Measurements from ENCODE around the gene C1orf159.
"Not testable (repeated sequence)": the region's sequence is repeated elsewhere in the genome, so short reads cannot be mapped to it uniquely, and the experiment has no call there.

The C1orf159 gene

GRCh38 chr1:1149416-1149815 lies 33.5 kb upstream of the C1orf159 start:
- H3K4me3 ChIP-seq (ENCODE audit: low read length) = no peak overlapping the region
- H3K27ac ChIP-seq (ENCODE audit: low read depth, low read length) = no peak overlapping the region
- no peaks in the 10 kb centered on the region for H3K4me1 ChIP-seq (ENCODE audit: insufficient read depth, low read length)
- H3K9me3 ChIP-seq (ENCODE audit: insufficient read depth, low read depth, low read length) = peaks cover 6% of the 10 kb centered on the region; the same call in 1 of the 2 replicates
- no peaks in the 10 kb centered on the region; the same call in 1 of the 2 replicates for H3K27me3 ChIP-seq (ENCODE audit: insufficient read depth, low read length)
- no peak overlapping the region for H3K9ac ChIP-seq (ENCODE audit: low read depth, low read length)
- WGBS = 92% methylated on average over 15 of the region's 15 CpGs
- H3K36me3 ChIP-seq (ENCODE audit: insufficient read depth, low read length) = no peaks in the 10 kb centered on the region

GRCh38 chr1:1148569-1148968 lies 32.7 kb upstream of the C1orf159 start:
- Histone ChIP-seq H3K36me3 (ENCODE audit: insufficient read depth, low read length) (no peaks in the 10 kb centered on the region), H3K9me3 (ENCODE audit: insufficient read depth, low read depth, low read length) (peaks cover 6% of the 10 kb centered on the region; the same call in 1 of the 2 replicates), H3K27ac (ENCODE audit: low read depth, low read length) (no peak overlapping the region), H3K9ac (ENCODE audit: low read depth, low read length) (no peak overlapping the region), H3K4me1 (ENCODE audit: insufficient read depth, low read length) (no peaks in the 10 kb centered on the region), H3K27me3 (ENCODE audit: insufficient read depth, low read length) (no peaks in the 10 kb centered on the region; the same call in 1 of the 2 replicates), H3K4me3 (ENCODE audit: low read length) (no peak overlapping the region)
- 85% methylated on average over 24 of the region's 24 CpGs for WGBS

- no peaks in the 10 kb centered on the region for H3K4me1 ChIP-seq (ENCODE audit: insufficient read depth, low read length)
- no peak overlapping the region for H3K27ac ChIP-seq (ENCODE audit: low read depth, low read length)
- 95% methylated on average over 13 of the region's 13 CpGs for WGBS
- no peaks in the 10 kb centered on the region for H3K36me3 ChIP-seq (ENCODE audit: insufficient read depth, low read length)
- peaks cover 4% of the 10 kb centered on the region; the same call in 1 of the 2 replicates for H3K9me3 ChIP-seq (ENCODE audit: insufficient read depth, low read depth, low read length)
- H3K27me3 ChIP-seq (ENCODE audit: insufficient read depth, low read length) = no peaks in the 10 kb centered on the region; the same call in 1 of the 2 replicates
- H3K9ac ChIP-seq (ENCODE audit: low read depth, low read length) = no peak overlapping the region
- H3K4me3 ChIP-seq (ENCODE audit: low read length) = no peak overlapping the region
Observed at GRCh38 chr1:1148061-1148460, 32.2 kb upstream of the C1orf159 start.

DNA sequence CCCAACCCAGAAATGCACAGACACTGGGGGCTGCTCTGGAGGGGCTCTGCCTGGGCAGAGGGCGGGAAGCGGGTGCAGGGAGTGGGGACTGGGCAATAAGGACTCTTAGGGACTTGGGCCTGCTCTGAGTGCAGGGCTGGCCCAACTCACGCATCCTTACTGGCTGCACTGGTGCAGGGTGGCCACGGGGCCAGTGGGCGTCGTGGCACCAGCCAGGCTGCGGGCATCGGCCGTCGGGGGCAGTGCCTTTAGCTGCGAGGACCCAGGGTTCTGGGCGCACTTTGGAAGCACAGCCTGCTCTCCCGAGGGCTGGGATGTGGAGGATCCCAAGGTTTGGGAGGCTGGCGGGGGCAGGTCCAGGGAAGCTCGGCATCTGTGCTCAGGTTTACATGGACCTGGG lies 30.7 kb upstream of the C1orf159 start:
- no peaks in the 10 kb centered on the region; the same call in 1 of the 2 replicates for H3K27me3 ChIP-seq (ENCODE audit: insufficient read depth, low read length)

DNA sequence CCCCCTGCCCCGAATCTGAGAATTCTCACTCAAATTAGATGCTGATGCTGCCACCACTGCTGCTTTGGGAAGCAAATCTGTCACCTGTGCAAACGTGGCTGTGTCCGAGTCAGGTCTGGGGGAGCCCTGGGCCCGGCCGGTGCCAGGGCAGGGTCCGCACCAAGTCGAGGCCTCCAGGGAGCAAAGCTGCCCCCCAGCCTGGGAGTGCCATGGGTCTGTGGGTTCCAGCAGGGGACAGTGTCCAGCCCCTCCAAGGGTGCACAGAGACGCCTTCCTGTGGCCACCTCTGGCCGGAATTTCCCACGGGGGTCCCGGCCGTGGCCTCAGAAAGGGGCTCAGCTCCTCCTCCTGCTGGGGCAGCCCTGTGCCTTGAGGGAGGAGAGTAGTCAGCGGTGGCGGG lies 30.1 kb upstream of the C1orf159 start:
- no peak overlapping the region for H3K4me3 ChIP-seq (ENCODE audit: low read length)
- no peaks in the 10 kb centered on the region for H3K4me1 ChIP-seq (ENCODE audit: insufficient read depth, low read length)
- 92% methylated on average over 14 of the region's 14 CpGs for WGBS
- H3K9me3 ChIP-seq (ENCODE audit: insufficient read depth, low read depth, low read length) = no peaks in the 10 kb centered on the region
- no peak overlapping the region for H3K27ac ChIP-seq (ENCODE audit: low read depth, low read length)
- no peak overlapping the region for H3K9ac ChIP-seq (ENCODE audit: low read depth, low read length)
- H3K27me3 ChIP-seq (ENCODE audit: insufficient read depth, low read length) = no peaks in the 10 kb centered on the region; the same call in 1 of the 2 replicates
- H3K36me3 ChIP-seq (ENCODE audit: insufficient read depth, low read length) = no peaks in the 10 kb centered on the region

More for the DNA sequence above, 30.7 kb upstream of the C1orf159 start:
- Histone ChIP-seq H3K9ac (ENCODE audit: low read depth, low read length) (no peak overlapping the region), H3K36me3 (ENCODE audit: insufficient read depth, low read length) (no peaks in the 10 kb centered on the region), H3K9me3 (ENCODE audit: insufficient read depth, low read depth, low read length) (no peaks in the 10 kb centered on the region), H3K4me1 (ENCODE audit: insufficient read depth, low read length) (no peaks in the 10 kb centered on the region), H3K4me3 (ENCODE audit: low read length) (no peak overlapping the region), H3K27ac (ENCODE audit: low read depth, low read length) (no peak overlapping the region)
- WGBS = 93% methylated on average over 15 of the region's 15 CpGs

- Histone ChIP-seq H3K4me3 (ENCODE audit: low read length) (no peak overlapping the region), H3K27me3 (ENCODE audit: insufficient read depth, low read length) (no peaks in the 10 kb centered on the region; the same call in 1 of the 2 replicates), H3K4me1 (ENCODE audit: insufficient read depth, low read length) (no peaks in the 10 kb centered on the region), H3K36me3 (ENCODE audit: insufficient read depth, low read length) (no peaks in the 10 kb centered on the region), H3K9me3 (ENCODE audit: insufficient read depth, low read depth, low read length) (no peaks in the 10 kb centered on the region), H3K9ac (ENCODE audit: low read depth, low read length) (no peak overlapping the region), H3K27ac (ENCODE audit: low read depth, low read length) (no peak overlapping the region)
- 91% methylated on average over 9 of the region's 9 CpGs for WGBS
Observed at GRCh38 chr1:1145547-1145914, 29.6 kb upstream of the C1orf159 start.

GRCh38 chr1:1144843-1145546 lies 29.1 kb upstream of the C1orf159 start:
- 90% methylated on average over 32 of the region's 32 CpGs for WGBS
- Histone ChIP-seq H3K36me3 (ENCODE audit: insufficient read depth, low read length) (no peaks in the 10 kb centered on the region), H3K27ac (ENCODE audit: low read depth, low read length) (no peak overlapping the region), H3K9me3 (ENCODE audit: insufficient read depth, low read depth, low read length) (no peaks in the 10 kb centered on the region), H3K9ac (ENCODE audit: low read depth, low read length) (peak overlapping the region; percentile 26; the same call in 1 of the 2 replicates), H3K4me3 (ENCODE audit: low read length) (no peak overlapping the region), H3K27me3 (ENCODE audit: insufficient read depth, low read length) (no peaks in the 10 kb centered on the region; the same call in 1 of the 2 replicates), H3K4me1 (ENCODE audit: insufficient read depth, low read length) (no peaks in the 10 kb centered on the region)

DNA sequence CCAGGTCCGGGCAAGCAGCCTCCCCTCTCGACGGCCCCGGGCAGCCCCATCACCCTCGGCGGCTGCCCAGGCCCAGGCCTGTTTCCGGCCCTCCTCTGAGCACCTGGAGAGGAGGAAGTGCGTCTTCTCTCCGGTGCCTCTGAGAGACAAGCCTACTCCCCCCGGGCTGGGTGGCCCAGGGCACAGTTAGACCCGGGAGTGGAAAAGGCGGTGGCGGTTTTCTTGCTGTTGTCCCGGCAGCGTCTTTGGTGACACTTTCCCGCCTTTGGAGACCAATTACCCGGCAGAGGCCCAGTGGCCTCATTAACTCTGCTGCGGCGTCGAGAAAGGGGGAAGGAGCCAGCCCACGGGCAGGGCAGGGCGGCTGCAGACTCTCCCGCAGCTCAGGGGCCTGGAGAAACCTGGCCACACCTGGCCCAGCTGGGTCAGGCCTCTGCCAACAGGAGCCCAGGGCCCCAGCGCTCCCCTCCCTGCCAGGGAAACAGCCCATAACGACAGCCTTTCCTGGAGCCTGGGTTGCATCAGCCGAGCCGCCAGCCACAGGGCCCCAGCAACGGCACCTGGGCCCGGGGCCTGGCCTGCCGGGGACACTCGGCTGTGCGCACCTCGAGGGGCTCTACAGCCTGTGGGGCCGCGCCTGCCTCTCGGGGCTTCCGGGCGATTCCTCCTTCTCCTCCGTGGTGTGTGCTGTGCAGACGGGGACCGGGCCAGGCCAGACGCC lies 28.4 kb upstream of the C1orf159 start:
- Histone ChIP-seq H3K9me3 (ENCODE audit: insufficient read depth, low read depth, low read length) (no peaks in the 10 kb centered on the region), H3K4me3 (ENCODE audit: low read length) (no peak overlapping the region), H3K36me3 (ENCODE audit: insufficient read depth, low read length) (no peaks in the 10 kb centered on the region), H3K27ac (ENCODE audit: low read depth, low read length) (no peak overlapping the region), H3K4me1 (ENCODE audit: insufficient read depth, low read length) (no peaks in the 10 kb centered on the region), H3K9ac (ENCODE audit: low read depth, low read length) (peak overlapping the region; percentile 26; the same call in 1 of the 2 replicates), H3K27me3 (ENCODE audit: insufficient read depth, low read length) (no peaks in the 10 kb centered on the region; the same call in 1 of the 2 replicates)
- 83% methylated on average over 42 of the region's 42 CpGs for WGBS

- Histone ChIP-seq H3K36me3 (ENCODE audit: insufficient read depth, low read length) (no peaks in the 10 kb centered on the region), H3K9ac (ENCODE audit: low read depth, low read length) (no peak overlapping the region), H3K27ac (ENCODE audit: low read depth, low read length) (no peak overlapping the region), H3K4me3 (ENCODE audit: low read length) (no peak overlapping the region), H3K4me1 (ENCODE audit: insufficient read depth, low read length) (no peaks in the 10 kb centered on the region), H3K27me3 (ENCODE audit: insufficient read depth, low read length) (no peaks in the 10 kb centered on the region), H3K9me3 (ENCODE audit: insufficient read depth, low read depth, low read length) (no peaks in the 10 kb centered on the region)
- WGBS = 92% methylated on average over 14 of the region's 14 CpGs
Observed at GRCh38 chr1:1143636-1144035, 27.7 kb upstream of the C1orf159 start.

DNA sequence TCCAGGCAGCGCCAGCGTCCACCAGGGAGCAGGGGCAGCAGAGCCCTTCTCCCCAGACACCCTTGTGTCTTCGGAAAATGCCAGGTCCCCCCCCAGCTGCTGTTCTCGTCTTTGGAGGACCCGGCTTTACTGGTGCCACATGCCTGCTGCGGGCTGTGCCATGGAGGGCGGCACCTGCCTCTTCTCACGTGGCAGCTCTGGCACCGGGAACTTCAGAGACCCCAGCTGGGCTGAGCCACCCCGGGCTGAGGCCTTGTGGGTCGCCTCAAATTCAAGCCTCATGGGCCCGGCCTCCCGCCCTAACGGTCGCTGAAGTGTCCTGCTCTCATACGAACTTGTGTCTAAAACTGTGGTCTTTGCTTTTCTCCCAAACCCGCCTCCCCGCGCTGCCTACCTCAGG lies 27.0 kb upstream of the C1orf159 start:
- Histone ChIP-seq H3K4me3 (ENCODE audit: low read length) (no peak overlapping the region), H3K36me3 (ENCODE audit: insufficient read depth, low read length) (no peaks in the 10 kb centered on the region), H3K27ac (ENCODE audit: low read depth, low read length) (no peak overlapping the region), H3K4me1 (ENCODE audit: insufficient read depth, low read length) (no peaks in the 10 kb centered on the region), H3K9me3 (ENCODE audit: insufficient read depth, low read depth, low read length) (no peaks in the 10 kb centered on the region), H3K9ac (ENCODE audit: low read depth, low read length) (no peak overlapping the region), H3K27me3 (ENCODE audit: insufficient read depth, low read length) (peaks cover 1% of the 10 kb centered on the region; the same call in 1 of the 2 replicates)
- WGBS = 88% methylated on average over 19 of the region's 19 CpGs

GRCh38 chr1:1142352-1142751 lies 26.5 kb upstream of the C1orf159 start:
- H3K4me3 ChIP-seq (ENCODE audit: low read length); H3K9ac ChIP-seq (ENCODE audit: low read depth, low read length); H3K27me3 ChIP-seq (ENCODE audit: insufficient read depth, low read length); H3K27ac ChIP-seq (ENCODE audit: low read depth, low read length); H3K9me3 ChIP-seq (ENCODE audit: insufficient read depth, low read depth, low read length); H3K36me3 ChIP-seq (ENCODE audit: insufficient read depth, low read length); H3K4me1 ChIP-seq (ENCODE audit: insufficient read depth, low read length): not testable (repeated sequence)
- 41% methylated on average over 15 of the region's 15 CpGs for WGBS

Measured in HUES64 (cell line).